Measurements from ENCODE around the gene AKR1A1.
A peak's percentile ranks its signal among the peaks of the same experiment; 100 is the strongest.
"Not testable (repeated sequence)": the region's sequence is repeated elsewhere in the genome, so short reads cannot be mapped to it uniquely, and the experiment has no call there.

AKR1A1 gene

GRCh38 chr1:45516036-45516435, 34.6 kb upstream of the AKR1A1 start:
- Histone ChIP-seq H3K27me3 (ENCODE audit: control insufficient read depth, insufficient read depth, low read length) (no peaks in the 10 kb centered on the region), H3K4me1 (ENCODE audit: control insufficient read depth, insufficient read depth, low read length) (no peaks in the 10 kb centered on the region), H3K36me3 (ENCODE audit: control insufficient read depth, insufficient read depth, low read length) (peaks cover 58% of the 10 kb centered on the region), H3K4me3 (ENCODE audit: low read depth, low read length) (no peak overlapping the region), H3K9me3 (ENCODE audit: control insufficient read depth, insufficient read depth, low read length) (no peaks in the 10 kb centered on the region), H3K9ac (ENCODE audit: low read depth, low read length) (no peak overlapping the region)

GRCh38 chr1:45516465-45516864, 34.2 kb upstream of the AKR1A1 start:
- Histone ChIP-seq H3K4me1 (ENCODE audit: control insufficient read depth, insufficient read depth, low read length) (no peaks in the 10 kb centered on the region), H3K9me3 (ENCODE audit: control insufficient read depth, insufficient read depth, low read length) (no peaks in the 10 kb centered on the region), H3K27me3 (ENCODE audit: control insufficient read depth, insufficient read depth, low read length) (no peaks in the 10 kb centered on the region), H3K9ac (ENCODE audit: low read depth, low read length) (no peak overlapping the region), H3K4me3 (ENCODE audit: low read depth, low read length) (no peak overlapping the region), H3K36me3 (ENCODE audit: control insufficient read depth, insufficient read depth, low read length) (peaks cover 55% of the 10 kb centered on the region)

GRCh38 chr1:45518366-45518765, 32.3 kb upstream of the AKR1A1 start:
- H3K36me3 ChIP-seq (ENCODE audit: control insufficient read depth, insufficient read depth, low read length): peaks cover 44% of the 10 kb centered on the region
- not testable (repeated sequence) for H3K9ac ChIP-seq (ENCODE audit: low read depth, low read length); H3K4me1 ChIP-seq (ENCODE audit: control insufficient read depth, insufficient read depth, low read length); H3K27me3 ChIP-seq (ENCODE audit: control insufficient read depth, insufficient read depth, low read length); H3K4me3 ChIP-seq (ENCODE audit: low read depth, low read length); H3K9me3 ChIP-seq (ENCODE audit: control insufficient read depth, insufficient read depth, low read length)

GRCh38 chr1:45518910-45519309, 31.7 kb upstream of the AKR1A1 start:
- Histone ChIP-seq H3K9ac (ENCODE audit: low read depth, low read length) (no peak overlapping the region), H3K4me3 (ENCODE audit: low read depth, low read length) (peak overlapping the region; percentile 96)

GRCh38 chr1:45519774-45520173, 30.9 kb upstream of the AKR1A1 start:
- not testable (repeated sequence) for H3K27me3 ChIP-seq (ENCODE audit: control insufficient read depth, insufficient read depth, low read length); H3K9me3 ChIP-seq (ENCODE audit: control insufficient read depth, insufficient read depth, low read length); H3K4me1 ChIP-seq (ENCODE audit: control insufficient read depth, insufficient read depth, low read length)
- peaks cover 31% of the 10 kb centered on the region for H3K36me3 ChIP-seq (ENCODE audit: control insufficient read depth, insufficient read depth, low read length)
- peak overlapping the region; percentile 61 for H3K9ac ChIP-seq (ENCODE audit: low read depth, low read length)
- H3K4me3 ChIP-seq (ENCODE audit: low read depth, low read length): peak overlapping the region; percentile 96

More at GRCh38 chr1:45518910-45519309, 31.7 kb upstream of the AKR1A1 start:
- Histone ChIP-seq H3K9me3 (ENCODE audit: control insufficient read depth, insufficient read depth, low read length) (no peaks in the 10 kb centered on the region), H3K27me3 (ENCODE audit: control insufficient read depth, insufficient read depth, low read length) (no peaks in the 10 kb centered on the region), H3K36me3 (ENCODE audit: control insufficient read depth, insufficient read depth, low read length) (peaks cover 39% of the 10 kb centered on the region), H3K4me1 (ENCODE audit: control insufficient read depth, insufficient read depth, low read length) (peaks cover 3% of the 10 kb centered on the region)

GRCh38 chr1:45521413-45522323, 29.0 kb upstream of the AKR1A1 start, which contains the start of gene PRDX1:
Gene PRDX1 (minus strand): TSS chr1:45521884. CDS start chr1:45519043, 2,841 bp downstream.
- peaks cover 16% of the 10 kb centered on the region for H3K36me3 ChIP-seq (ENCODE audit: control insufficient read depth, insufficient read depth, low read length)
- peak within 1 kb of the TSS; percentile 96 for H3K4me3 ChIP-seq (ENCODE audit: low read depth, low read length)
- H3K9ac ChIP-seq (ENCODE audit: low read depth, low read length): peak within 1 kb of the TSS; percentile 98
- no peaks in the 10 kb centered on the region for H3K27me3 ChIP-seq (ENCODE audit: control insufficient read depth, insufficient read depth, low read length)
- no peaks in the 10 kb centered on the region for H3K9me3 ChIP-seq (ENCODE audit: control insufficient read depth, insufficient read depth, low read length)
- H3K4me1 ChIP-seq (ENCODE audit: control insufficient read depth, insufficient read depth, low read length): peaks cover 12% of the 10 kb centered on the region

- peaks cover 12% of the 10 kb centered on the region for H3K4me1 ChIP-seq (ENCODE audit: control insufficient read depth, insufficient read depth, low read length)
- H3K9ac ChIP-seq (ENCODE audit: low read depth, low read length): peak overlapping the region; percentile 89
Measured at GRCh38 chr1:45522324-45523104, 28.1 kb upstream of the AKR1A1 start.

GRCh38 chr1:45523516-45523915, 27.1 kb upstream of the AKR1A1 start:
- H3K4me3 ChIP-seq (ENCODE audit: low read depth, low read length); H3K27me3 ChIP-seq (ENCODE audit: control insufficient read depth, insufficient read depth, low read length); H3K36me3 ChIP-seq (ENCODE audit: control insufficient read depth, insufficient read depth, low read length); H3K9me3 ChIP-seq (ENCODE audit: control insufficient read depth, insufficient read depth, low read length); H3K9ac ChIP-seq (ENCODE audit: low read depth, low read length): not testable (repeated sequence)
- peaks cover 17% of the 10 kb centered on the region for H3K4me1 ChIP-seq (ENCODE audit: control insufficient read depth, insufficient read depth, low read length)

More at GRCh38 chr1:45522324-45523104, 28.1 kb upstream of the AKR1A1 start:
- Histone ChIP-seq H3K36me3 (ENCODE audit: control insufficient read depth, insufficient read depth, low read length) (peaks cover 8% of the 10 kb centered on the region), H3K9me3 (ENCODE audit: control insufficient read depth, insufficient read depth, low read length) (no peaks in the 10 kb centered on the region), H3K27me3 (ENCODE audit: control insufficient read depth, insufficient read depth, low read length) (no peaks in the 10 kb centered on the region), H3K4me3 (ENCODE audit: low read depth, low read length) (peak overlapping the region; percentile 96)

- H3K27me3 ChIP-seq (ENCODE audit: control insufficient read depth, insufficient read depth, low read length); H3K9me3 ChIP-seq (ENCODE audit: control insufficient read depth, insufficient read depth, low read length); H3K9ac ChIP-seq (ENCODE audit: low read depth, low read length); H3K36me3 ChIP-seq (ENCODE audit: control insufficient read depth, insufficient read depth, low read length); H3K4me3 ChIP-seq (ENCODE audit: low read depth, low read length): not testable (repeated sequence)
- peaks cover 17% of the 10 kb centered on the region for H3K4me1 ChIP-seq (ENCODE audit: control insufficient read depth, insufficient read depth, low read length)
Measured at GRCh38 chr1:45523975-45524374, 26.7 kb upstream of the AKR1A1 start.

GRCh38 chr1:45526135-45526644, 24.4 kb upstream of the AKR1A1 start:
- Histone ChIP-seq H3K9me3 (ENCODE audit: control insufficient read depth, insufficient read depth, low read length) (no peaks in the 10 kb centered on the region), H3K9ac (ENCODE audit: low read depth, low read length) (no peak overlapping the region), H3K36me3 (ENCODE audit: control insufficient read depth, insufficient read depth, low read length) (peaks cover 2% of the 10 kb centered on the region), H3K27me3 (ENCODE audit: control insufficient read depth, insufficient read depth, low read length) (no peaks in the 10 kb centered on the region), H3K4me3 (ENCODE audit: low read depth, low read length) (no peak overlapping the region), H3K4me1 (ENCODE audit: control insufficient read depth, insufficient read depth, low read length) (peaks cover 17% of the 10 kb centered on the region)

- Histone ChIP-seq H3K4me3 (ENCODE audit: low read depth, low read length) (no peak overlapping the region), H3K36me3 (ENCODE audit: control insufficient read depth, insufficient read depth, low read length) (no peaks in the 10 kb centered on the region), H3K9ac (ENCODE audit: low read depth, low read length) (no peak overlapping the region), H3K27me3 (ENCODE audit: control insufficient read depth, insufficient read depth, low read length) (no peaks in the 10 kb centered on the region), H3K9me3 (ENCODE audit: control insufficient read depth, insufficient read depth, low read length) (no peaks in the 10 kb centered on the region), H3K4me1 (ENCODE audit: control insufficient read depth, insufficient read depth, low read length) (peaks cover 5% of the 10 kb centered on the region)
Measured at GRCh38 chr1:45530632-45531135, 19.9 kb upstream of the AKR1A1 start.

Data from iPS-15b (cell line).